GM19328 (cell line): ENCODE data around the gene OR5L1.

Experiments
- ATAC-seq: cut with Tn5 transposase; IDR thresholded peaks from one replicate; pipeline ENCODE4 v1.9.1; 2021; ENCODE audit warnings: mild to moderate bottlenecking, moderate library complexity; ENCODE audit not compliant: unreplicated experiment

OR5L1 gene

DNA sequence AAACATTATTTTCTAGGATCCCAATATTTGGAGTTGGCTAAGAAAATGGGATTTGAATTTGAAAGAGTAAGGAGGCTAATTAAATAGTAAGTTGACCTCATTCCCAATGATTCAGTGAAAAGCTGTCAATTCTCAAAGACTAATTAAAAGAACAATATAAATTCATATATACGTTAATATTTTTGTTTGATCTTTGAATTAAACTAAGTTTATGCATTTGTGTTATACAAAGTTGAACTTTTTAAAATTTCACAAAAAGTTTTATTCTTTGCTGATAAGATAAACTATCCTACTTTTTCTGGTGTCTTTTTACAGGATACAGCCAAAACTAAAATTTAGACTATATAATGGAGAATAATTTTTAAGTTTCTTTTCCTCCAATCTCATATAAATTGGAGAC lies at the start of gene OR5L1:
Gene OR5L1 (plus strand): TSS at position 301 of the 400 bp plus-strand sequence. CDS start 100 bp downstream, outside the sequence.
- ATAC-seq, result no peak

DNA sequence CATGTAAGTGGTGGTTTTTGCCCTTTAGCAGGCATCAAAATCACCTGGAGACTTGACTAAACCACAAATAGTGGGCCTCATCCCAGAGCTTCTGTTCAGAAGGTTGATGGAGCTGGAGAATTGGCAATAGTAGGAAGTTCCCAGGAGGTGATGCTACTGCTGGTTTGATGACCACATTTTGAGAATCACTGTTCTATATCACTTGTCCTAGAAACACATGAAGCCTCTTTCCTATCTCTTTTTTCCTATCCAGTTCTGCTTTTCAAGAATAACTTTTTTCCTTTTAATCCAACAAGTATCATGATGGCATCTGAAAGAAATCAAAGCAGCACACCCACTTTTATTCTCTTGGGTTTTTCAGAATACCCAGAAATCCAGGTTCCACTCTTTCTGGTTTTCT lies 38.0 kb upstream of the OR5L1 start, which contains the start of gene OR5D13:
Gene OR5D13 (plus strand): TSS at position 301 of the 400 bp plus-strand sequence. CDS start 0 bp downstream, at position 301.
- ATAC-seq, result no peak

DNA sequence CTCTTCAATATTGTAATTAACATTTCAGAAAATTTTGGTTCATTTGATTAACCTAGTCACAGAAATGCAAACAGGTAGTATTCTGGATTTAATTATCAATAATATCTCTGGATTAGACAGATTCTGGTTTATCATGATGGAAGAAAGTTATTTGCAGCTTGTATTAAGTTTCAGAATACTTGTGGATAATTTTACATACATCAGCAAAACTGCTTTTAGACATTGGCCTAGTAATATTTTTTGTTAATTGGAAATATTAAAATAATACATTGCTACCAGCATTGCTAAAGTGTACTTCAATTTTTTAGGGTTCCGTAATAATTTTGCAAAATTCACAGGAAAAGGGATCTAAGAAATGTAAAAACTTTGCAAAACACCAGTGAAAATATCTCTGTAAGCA lies 19.6 kb upstream of the OR5L1 start:
- no peak for ATAC-seq

DNA sequence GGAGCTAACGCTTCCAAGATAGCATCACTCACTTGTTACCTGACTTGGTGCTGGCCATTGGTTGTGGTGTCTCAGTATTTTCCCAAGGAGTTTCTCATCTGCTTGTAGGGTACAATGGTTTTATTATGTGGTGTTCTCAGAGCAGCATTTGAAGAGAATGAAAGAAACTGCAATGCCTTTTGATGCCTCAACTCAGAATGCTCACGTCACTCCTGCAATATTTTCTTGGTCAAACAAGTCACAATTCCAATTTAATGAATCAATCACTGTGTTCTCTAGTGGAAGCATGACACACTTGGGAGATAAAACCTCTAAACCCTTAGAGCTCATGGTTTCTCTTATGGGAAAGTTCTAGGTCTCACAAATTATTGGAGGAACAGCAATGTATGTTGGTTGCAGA lies 17.8 kb upstream of the OR5L1 start:
- no peak for ATAC-seq

DNA sequence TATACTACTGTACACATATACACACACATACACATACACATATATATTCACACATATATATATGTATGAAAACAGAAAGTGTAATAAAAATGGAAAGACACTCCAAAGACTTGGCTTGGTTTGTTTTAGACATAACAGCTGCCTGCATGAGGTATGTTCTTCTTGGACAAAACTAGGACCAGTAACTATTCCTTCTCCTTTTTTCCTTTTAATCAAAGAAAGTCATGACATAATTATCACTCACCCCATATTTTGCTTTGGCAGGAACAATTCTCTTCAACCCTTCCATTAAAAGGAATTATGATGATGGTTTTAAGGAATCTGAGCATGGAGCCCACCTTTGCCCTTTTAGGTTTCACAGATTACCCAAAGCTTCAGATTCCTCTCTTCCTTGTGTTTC lies 15.9 kb upstream of the OR5L1 start, which contains the start of gene OR5D14:
Gene OR5D14 (plus strand): TSS at position 301 of the 400 bp plus-strand sequence. CDS start 0 bp downstream, at position 301.
- no peak for ATAC-seq

DNA sequence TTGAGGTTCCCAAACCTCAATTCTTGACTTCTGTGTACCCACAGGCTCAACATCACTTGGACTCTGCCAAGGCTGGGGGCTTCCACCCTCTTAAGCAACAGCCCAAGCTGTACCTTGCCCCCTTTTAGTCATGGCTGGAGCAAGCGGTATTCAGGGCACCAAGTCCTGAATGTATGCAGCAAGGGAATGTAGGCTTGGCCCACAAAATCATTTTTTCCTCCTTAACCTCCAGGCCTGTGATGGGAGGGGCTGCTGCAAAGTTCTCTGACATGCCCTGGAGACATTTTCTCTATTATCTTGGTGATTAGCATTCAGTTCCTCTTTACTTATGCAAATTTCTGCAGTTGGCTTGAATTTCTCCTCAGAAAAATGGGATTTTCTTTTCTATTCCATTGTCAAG lies 4.9 kb upstream of the OR5L1 start:
- no peak for ATAC-seq

DNA sequence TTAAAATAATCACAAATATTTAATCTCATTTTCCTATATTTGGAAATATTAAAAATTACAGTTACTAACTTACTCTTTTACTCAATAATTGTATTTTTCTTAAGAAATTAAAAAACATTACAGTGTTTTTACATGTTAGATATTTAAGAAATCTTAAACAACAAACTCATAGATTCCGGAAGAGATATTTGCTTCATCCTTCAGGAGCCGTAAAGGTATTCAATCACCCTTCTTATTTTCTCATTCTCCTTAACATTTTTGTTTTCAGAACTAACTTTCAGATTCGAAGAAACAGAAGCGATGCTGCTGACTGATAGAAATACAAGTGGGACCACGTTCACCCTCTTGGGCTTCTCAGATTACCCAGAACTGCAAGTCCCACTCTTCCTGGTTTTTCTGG lies 8.2 kb downstream of the OR5L1 start, which contains the start of gene OR5D18:
Gene OR5D18 (plus strand): TSS at position 301 of the 400 bp plus-strand sequence. CDS start 0 bp downstream, at position 301.
- no peak for ATAC-seq

DNA sequence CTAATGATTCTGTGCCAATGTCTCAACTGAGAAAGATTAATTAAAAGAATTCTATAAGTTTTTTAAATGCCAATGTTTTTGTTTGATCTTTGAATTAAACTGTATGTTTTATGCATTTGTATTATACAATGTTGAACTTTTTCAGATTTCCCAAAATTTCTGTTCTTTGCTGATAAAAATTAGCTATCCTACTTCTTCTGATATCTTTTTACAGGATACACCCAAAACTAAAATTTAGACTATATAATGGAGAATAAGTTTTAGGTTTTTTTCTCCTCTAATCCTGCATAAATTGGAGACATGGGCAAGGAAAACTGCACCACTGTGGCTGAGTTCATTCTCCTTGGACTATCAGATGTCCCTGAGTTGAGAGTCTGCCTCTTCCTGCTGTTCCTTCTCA lies 15.8 kb downstream of the OR5L1 start, which contains the start of gene OR5L2:
Gene OR5L2 (plus strand): TSS at position 301 of the 400 bp plus-strand sequence. CDS start 0 bp downstream, at position 301.
- ATAC-seq, result no peak

DNA sequence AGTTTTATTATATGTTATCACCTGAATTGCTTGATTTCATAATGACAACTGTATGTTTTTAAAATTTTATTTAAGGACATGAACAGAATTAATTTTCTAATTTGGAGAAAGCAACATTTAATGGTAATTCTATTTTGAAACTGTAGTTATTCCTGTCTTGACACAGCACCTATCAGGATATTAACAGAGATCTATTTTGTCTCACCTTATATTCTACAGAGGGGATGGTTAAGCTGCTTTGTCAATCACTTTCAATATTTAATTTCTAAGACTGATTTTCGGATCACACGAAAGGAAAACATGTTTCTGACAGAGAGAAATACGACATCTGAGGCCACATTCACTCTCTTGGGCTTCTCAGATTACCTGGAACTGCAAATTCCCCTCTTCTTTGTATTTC lies 27.3 kb downstream of the OR5L1 start, which contains the start of gene OR5D16:
Gene OR5D16 (plus strand): TSS at position 301 of the 400 bp plus-strand sequence. CDS start 0 bp downstream, at position 301.
- no peak for ATAC-seq

DNA sequence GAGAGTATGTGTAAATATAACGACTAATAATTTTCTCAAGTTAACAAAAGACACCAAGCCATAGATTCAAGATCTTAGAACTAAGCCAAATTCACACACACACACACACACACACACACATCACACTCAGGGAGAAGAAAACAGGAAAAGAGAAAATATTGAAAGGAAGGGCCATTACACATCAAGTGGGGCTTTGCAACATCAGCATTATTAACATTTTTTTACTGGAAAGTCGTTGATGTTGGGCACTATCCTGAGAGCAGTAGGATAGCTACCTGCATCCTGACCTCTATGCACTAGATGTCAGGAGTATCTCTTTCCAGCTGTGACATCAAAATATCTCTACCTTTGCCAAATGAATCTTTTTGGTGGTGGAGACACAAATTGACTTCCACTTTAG lies 36.3 kb downstream of the OR5L1 start:
- ATAC-seq, result no peak

DNA sequence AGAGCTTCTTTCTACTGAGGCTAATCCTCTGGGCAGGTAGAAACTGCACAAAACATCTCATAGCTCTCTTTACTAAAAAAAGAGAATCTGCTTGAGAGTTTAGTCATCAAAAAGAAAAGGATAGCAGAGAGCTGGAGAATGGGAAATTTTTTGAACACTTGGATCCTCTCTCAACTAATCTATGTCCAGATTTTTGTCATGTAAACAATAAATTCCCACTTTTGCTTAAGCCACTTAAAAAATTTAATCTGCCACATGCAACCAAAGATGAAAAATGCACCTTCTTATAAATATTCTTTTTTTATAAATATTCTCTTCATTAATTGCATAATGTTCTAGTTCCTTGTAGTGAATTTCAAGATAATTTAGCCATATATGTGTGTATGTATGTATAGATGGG lies 37.9 kb downstream of the OR5L1 start:
- ATAC-seq, result no peak

DNA sequence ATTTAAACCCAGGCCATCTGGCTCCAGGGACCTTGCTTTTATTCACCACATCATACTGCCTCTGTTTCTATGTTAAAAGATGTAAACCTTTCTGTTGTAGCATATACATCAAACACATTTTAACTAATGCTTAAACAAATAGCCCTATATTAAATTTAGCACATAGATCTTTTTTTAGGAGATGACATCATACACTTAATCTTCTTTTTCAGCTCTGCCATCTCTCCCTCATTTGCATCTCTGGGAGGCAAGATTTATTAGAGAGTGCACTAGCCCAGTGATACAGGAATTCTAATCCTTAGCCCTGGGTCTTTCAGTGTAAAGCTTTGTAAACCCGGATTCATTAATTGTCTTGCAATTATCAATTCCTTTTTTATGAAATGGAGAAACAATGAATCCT lies 41.0 kb downstream of the OR5L1 start:
- ATAC-seq, result no peak

DNA sequence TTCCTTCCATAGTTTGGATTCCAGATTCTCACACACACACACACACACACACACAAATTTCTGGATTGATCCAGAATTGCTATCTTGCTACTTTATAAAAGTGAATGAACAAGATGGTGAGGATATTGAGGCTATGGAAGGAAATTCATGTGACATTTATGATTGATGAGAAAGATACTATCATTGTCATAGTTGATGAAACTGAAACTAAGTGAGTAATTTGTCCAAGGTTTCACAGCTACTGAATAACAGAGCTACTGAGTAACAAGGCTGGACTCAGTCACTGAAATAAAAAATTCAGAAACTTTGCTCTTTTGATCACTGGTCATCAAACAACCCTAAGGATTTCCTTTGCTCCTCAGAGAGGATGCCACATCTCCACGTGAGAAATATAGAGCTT lies 43.5 kb downstream of the OR5L1 start:
- no peak for ATAC-seq
